A549 (cell line): ENCODE measurements around the gene ACTG1. TPM values are rescaled to one million over a fixed set of nuclear protein-coding genes. Genes with fewer than 3 reads are reported as not detected.

Experiments used
- ATAC-seq, 2 experiments: fragments of 200-7000 bp in 1 of 2; fragments of >200 bp in 1 of 2; cut with Nextera tagmentation in 1 of 2; cut with Tn5 transposase in 1 of 2; 3 replicates each; pipeline versions ENCODE4 v1.8.0 to v1.9.1; 2018 to 2020; ENCODE audit warnings: mild to moderate bottlenecking in 1 of 2, moderate library complexity in 1 of 2
- CTCF ChIA-PET: fragments of 300-600 bp; sonication (Branson Sonifier 250); formaldehyde crosslinking; extraction: SDS; loops from one replicate; lab custom pipeline; 2021; ENCODE audit warnings: antibody characterized with exemption, inconsistent platforms; lab: Yijun Ruan, JAX
- POLR2A ChIA-PET: fragments of 350-600 bp; formaldehyde crosslinking; extraction: SDS; loops from one replicate; lab custom pipeline; 2021; ENCODE audit warnings: antibody characterized with exemption, inconsistent platforms; lab: Yijun Ruan, JAX
- DNase-seq, 2 experiments: peaks; one replicate each; pipeline versions ENCODE4 v3.0.0 to v3.0.0-alpha.2; 2011 to 2016; ENCODE audit warnings: low read depth in 1 of 2, low spot score in 1 of 2
- FAIRE-seq: peaks from 2 replicates; lab custom pipeline; 2011; peaks lifted over from hg19 to GRCh38; lab: Jason Lieb, UNC
- H3K27ac ChIP-seq, 2 experiments: fragments of >200 bp; sonication (Bioruptor Twin); formaldehyde crosslinking; 3 replicates each; pipeline ENCODE4 v1.5.1; 2016 to 2017
- H3K4me1 ChIP-seq: fragments of >200 bp; sonication (Bioruptor Twin); formaldehyde crosslinking; 3 replicates; pipeline ENCODE4 v1.6.1; 2016
- H3K4me2 ChIP-seq: fragments of >200 bp; sonication (Bioruptor Twin); formaldehyde crosslinking; 3 replicates; pipeline ENCODE4 v1.6.1; 2016
- H3K4me3 ChIP-seq: fragments of >200 bp; sonication (Bioruptor Twin); formaldehyde crosslinking; 3 replicates; pipeline ENCODE4 v1.5.1; 2016
- H3K9me3 ChIP-seq: fragments of >200 bp; sonication (Bioruptor Twin); formaldehyde crosslinking; 3 replicates; pipeline ENCODE4 v1.6.1; 2016
- BHLHE40 ChIP-seq: IDR thresholded peaks from 2 replicates; pipeline ENCODE4 v1.6.1; 2012; ENCODE audit warnings: low read depth, low read length, inconsistent platforms
- CEBPB ChIP-seq, 2 experiments: fragments of >200 bp in 1 of 2; sonication (Bioruptor Twin) in 1 of 2; formaldehyde crosslinking in 1 of 2; IDR thresholded peaks; 2 replicates each; pipeline ENCODE4 v1.6.1; 2012 to 2016
- EHF ChIP-seq: fragments of 250-450 bp; sonication (Bioruptor Pico); IDR thresholded peaks from 2 replicates; pipeline ENCODE4 v1.5.0; 2020; ENCODE audit warnings: mild to moderate bottlenecking
- EHMT2 ChIP-seq: fragments of 200-600 bp; sonication (generic); IDR thresholded peaks from 2 replicates; pipeline ENCODE4 v1.6.1; 2016; ENCODE audit warnings: antibody characterized with exemption, low read depth, mild to moderate bottlenecking, moderate library complexity
- ESRRA ChIP-seq: fragments of 150-350 bp; IDR thresholded peaks from 2 replicates; pipeline ENCODE4 v1.6.1; 2014; ENCODE audit warnings: mild to moderate bottlenecking, low read length, borderline replicate concordance
- GATA3 ChIP-seq: IDR thresholded peaks from 2 replicates; pipeline ENCODE4 v1.6.1; 2012; ENCODE audit warnings: borderline replicate concordance
- HOXB13 ChIP-seq: fragments of 250-450 bp; sonication (Bioruptor Pico); IDR thresholded peaks from 2 replicates; pipeline ENCODE4 v1.5.0; 2020; ENCODE audit warnings: low read depth, mild to moderate bottlenecking, moderate library complexity
- JUN ChIP-seq, 2 experiments: fragments of >200 bp; sonication (Bioruptor Twin); formaldehyde crosslinking; IDR thresholded peaks; 2 replicates in 1 of 2; 3 replicates in 1 of 2; pipeline ENCODE4 v1.6.1; 2016 to 2017
- NPAS2 ChIP-seq: fragments of 250-450 bp; sonication (Bioruptor Pico); IDR thresholded peaks from 2 replicates; pipeline ENCODE4 v1.8.0; 2022; ENCODE audit warnings: mild to moderate bottlenecking, moderate library complexity, borderline replicate concordance
- NR3C1 ChIP-seq: fragments of >200 bp; sonication (Bioruptor Twin); formaldehyde crosslinking; IDR thresholded peaks from 3 replicates; pipeline ENCODE4 v1.6.1; 2017
- POLR2A ChIP-seq: IDR thresholded peaks from 2 replicates; pipeline ENCODE4 v1.6.1; 2012; ENCODE audit warnings: mild to moderate bottlenecking, low read length
- RAD21 ChIP-seq, 2 experiments: fragments of >200 bp in 1 of 2; sonication (Bioruptor Twin) in 1 of 2; formaldehyde crosslinking in 1 of 2; IDR thresholded peaks in 1 of 2; conservative IDR thresholded peaks in 1 of 2; 2 replicates in 1 of 2; 3 replicates in 1 of 2; pipeline ENCODE4 v1.6.1; 2012 to 2018; ENCODE audit warnings: inconsistent platforms in 1 of 2
- RCOR1 ChIP-seq: fragments of 150-350 bp; IDR thresholded peaks from 2 replicates; pipeline ENCODE4 v1.6.1; 2014; ENCODE audit warnings: antibody characterized with exemption, low read length, low read depth
- RFX5 ChIP-seq: fragments of 450-650 bp; IDR thresholded peaks from 2 replicates; pipeline ENCODE4 v1.7.1; 2014; ENCODE audit warnings: antibody characterized with exemption, mild to moderate bottlenecking, moderate library complexity
- RNF2 ChIP-seq: fragments of 200-600 bp; sonication (generic); IDR thresholded peaks from 2 replicates; pipeline ENCODE4 v1.6.1; 2016; ENCODE audit warnings: low read depth, mild to moderate bottlenecking, antibody characterized with exemption, moderate library complexity, borderline replicate concordance
- TFCP2L1 ChIP-seq: fragments of 250-450 bp; sonication (Bioruptor Pico); IDR thresholded peaks from 2 replicates; pipeline ENCODE4 v1.5.0; 2021; ENCODE audit warnings: mild to moderate bottlenecking
- ZFP36 ChIP-seq: fragments of 450-650 bp; IDR thresholded peaks from 2 replicates; pipeline ENCODE4 v1.6.1; 2014; ENCODE audit warnings: borderline replicate concordance; ENCODE audit not compliant: partially characterized antibody
- ZNF302 ChIP-seq: fragments of 250-450 bp; sonication (Bioruptor Pico); IDR thresholded peaks from 2 replicates; pipeline ENCODE4 v1.9.0; 2021; ENCODE audit warnings: inconsistent platforms, mild to moderate bottlenecking, moderate library complexity
- WGBS: methylation state at CpG from one replicate; pipeline ENCODE4 v1.1.6; 2017; ENCODE audit errors: missing lambda C conversion rate; 5-methylcytosine and 5-hydroxymethylcytosine counted together
- polyA plus RNA-seq, 4 experiments: library from polyadenylated mRNA; depleted of rRNA in 3 of 4; stranded (reverse); fragments of >200 nt; fragmentation: RNase III in 1 of 4; extraction: RNeasy Plus Mini Kit Qiagen cat#74134 plus additional on column Dnase treatment in 1 of 4; gene quantifications; 2 replicates in 3 of 4; 3 replicates in 1 of 4; pipeline ENCODE4 v1.2.3, GENCODE V29; 2011 to 2017
- TF ChIP-seq, protein P1 (sequence below): fragments of 250-450 bp; sonication (Bioruptor Pico); IDR thresholded peaks from 2 replicates; pipeline ENCODE4 v1.5.0; 2021; ENCODE audit warnings: mild to moderate bottlenecking, moderate library complexity, borderline replicate concordance
- TF ChIP-seq, protein P2 (sequence below): fragments of >200 bp; sonication (Bioruptor Twin); formaldehyde crosslinking; IDR thresholded peaks from 3 replicates; pipeline ENCODE4 v1.6.1; 2016
- TF ChIP-seq, protein P3 (sequence below): fragments of 150-350 bp; IDR thresholded peaks from 2 replicates; pipeline ENCODE4 v1.6.1; 2014; ENCODE audit warnings: low read depth, mild to moderate bottlenecking, low read length
- TF ChIP-seq, protein P4 (sequence below): fragments of 250-450 bp; sonication (Bioruptor Pico); IDR thresholded peaks from 2 replicates; pipeline ENCODE4 v1.5.0; 2020; ENCODE audit warnings: low read depth, mild to moderate bottlenecking, moderate library complexity

Gene ACTG1
- polyA plus RNA-seq, 2 of the 4 experiments (the other 2 are of a cell fraction): 2,042 to 7,263 TPM

DNA sequence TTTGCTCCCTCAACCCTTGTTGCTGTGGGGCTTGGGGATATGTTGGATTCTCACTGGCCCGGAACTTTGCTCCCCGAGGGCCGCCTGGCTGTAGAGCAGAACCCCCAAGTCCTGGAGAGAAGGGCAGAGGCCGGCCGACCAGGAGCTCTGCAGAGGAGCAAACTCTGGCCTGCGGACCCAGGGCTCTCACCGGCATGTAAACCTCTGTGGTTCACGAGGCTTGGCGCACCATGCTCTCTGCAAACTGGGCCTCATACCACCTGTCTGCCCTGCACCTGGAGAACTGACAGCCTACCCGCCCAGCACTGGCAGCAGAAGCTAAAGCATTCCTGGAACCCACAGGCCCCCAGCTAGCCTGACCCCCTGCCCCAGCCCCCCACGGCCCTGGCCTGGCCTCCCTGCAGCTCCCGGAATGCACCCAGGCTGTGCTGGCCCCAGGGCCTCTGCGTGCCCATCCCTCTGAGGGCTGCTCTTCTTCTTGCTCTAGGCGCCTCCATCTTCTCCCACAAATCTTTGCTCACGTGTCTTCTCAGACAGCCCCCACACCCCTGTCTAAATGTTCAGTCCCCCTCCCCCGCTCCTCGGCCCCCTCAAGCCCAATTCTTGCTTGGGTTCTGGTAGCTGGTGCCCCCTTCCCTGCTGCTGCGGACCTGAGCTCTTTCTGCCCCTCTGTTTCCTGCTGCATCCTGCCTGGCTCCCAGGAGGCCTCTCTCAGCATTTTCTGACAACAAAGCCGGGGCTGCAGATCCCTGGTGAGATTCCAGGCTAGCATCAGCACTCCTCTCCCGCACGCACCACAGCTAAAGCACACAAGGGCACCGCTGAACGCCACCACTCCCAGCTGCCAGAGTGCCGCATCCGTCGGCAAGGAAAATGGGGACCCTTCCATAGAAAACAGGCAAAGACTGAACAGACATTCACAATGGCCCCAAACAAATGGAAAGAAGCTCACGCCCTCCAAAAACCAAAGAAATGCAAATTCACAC, 23.3 kb downstream of the ACTG1 start:
- Histone ChIP-seq H3K27ac (peak overlapping the region; percentile 97 to 98; a peak in 4 of 6 replicates), H3K4me2 (peak overlapping the region; percentile 97), H3K9me3 (no peaks in the 10 kb centered on the region), H3K4me1 (peaks cover 39% of the 10 kb centered on the region), H3K4me3 (no peak overlapping the region)
- CTCF ChIA-PET: interaction anchor here (0.7 to 2.1 kb wide), 16 partner anchors 9 to 395 kb away, joined by 3 to 9 read pairs (median 4); partner anchors contain the start of gene SLC38A10
- POLR2A ChIA-PET: interaction anchor here (0.7 to 2.3 kb wide), 6 partner anchors 18 to 94 kb away, joined by 3 to 16 read pairs (median 5); partner anchors contain the start of gene BAHCC1
- TF ChIP-seq, protein P1, sequence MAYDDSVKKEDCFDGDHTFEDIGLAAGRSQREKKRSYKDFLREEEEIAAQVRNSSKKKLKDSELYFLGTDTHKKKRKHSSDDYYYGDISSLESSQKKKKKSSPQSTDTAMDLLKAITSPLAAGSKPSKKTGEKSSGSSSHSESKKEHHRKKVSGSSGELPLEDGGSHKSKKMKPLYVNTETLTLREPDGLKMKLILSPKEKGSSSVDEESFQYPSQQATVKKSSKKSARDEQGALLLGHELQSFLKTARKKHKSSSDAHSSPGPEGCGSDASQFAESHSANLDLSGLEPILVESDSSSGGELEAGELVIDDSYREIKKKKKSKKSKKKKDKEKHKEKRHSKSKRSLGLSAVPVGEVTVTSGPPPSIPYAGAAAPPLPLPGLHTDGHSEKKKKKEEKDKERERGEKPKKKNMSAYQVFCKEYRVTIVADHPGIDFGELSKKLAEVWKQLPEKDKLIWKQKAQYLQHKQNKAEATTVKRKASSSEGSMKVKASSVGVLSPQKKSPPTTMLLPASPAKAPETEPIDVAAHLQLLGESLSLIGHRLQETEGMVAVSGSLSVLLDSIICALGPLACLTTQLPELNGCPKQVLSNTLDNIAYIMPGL (CRISPR knock-in tag): no peak
- no peak for TF ChIP-seq RCOR1
- no peak for TF ChIP-seq POLR2A
- no peak for TF ChIP-seq NR3C1
- TF ChIP-seq HOXB13 (CRISPR knock-in tag): no peak
- 89% methylated on average over 26 of the region's 27 CpGs for WGBS
- FAIRE-seq: no peak
- DNase-seq: no peak
- no peak for ATAC-seq

DNA sequence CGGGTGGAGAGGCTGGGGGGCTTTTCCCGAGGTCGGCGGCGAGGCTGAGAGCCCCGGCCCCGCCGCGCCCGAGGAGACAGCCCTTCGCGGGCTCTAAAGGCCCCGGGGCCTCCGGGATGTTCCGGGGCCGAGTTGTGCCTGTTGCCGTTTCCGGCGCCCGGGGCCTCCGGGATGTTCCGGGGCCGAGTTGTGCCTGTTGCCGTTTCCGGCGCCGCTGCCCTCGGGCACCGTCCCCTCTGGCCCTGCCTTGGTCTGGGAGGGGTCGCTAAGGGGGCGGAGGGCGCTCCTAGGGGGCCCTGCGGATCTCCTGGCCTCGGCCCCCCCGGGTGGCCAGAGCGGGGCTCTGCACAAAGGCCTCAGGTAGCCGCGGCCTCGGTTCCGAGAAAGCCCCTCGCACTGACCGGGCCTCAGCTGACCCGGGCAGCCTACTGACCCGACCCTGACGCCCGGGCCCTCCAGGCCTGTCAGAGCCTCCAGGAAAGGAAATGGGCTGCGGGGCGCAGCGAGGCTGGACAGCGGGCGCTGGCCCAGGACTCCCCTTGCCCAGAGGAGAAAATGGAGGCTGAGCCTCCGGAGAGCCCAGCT, 24.2 kb downstream of the ACTG1 start:
- WGBS: 33% methylated on average over 26 of the region's 52 CpGs
- H3K27ac ChIP-seq: peak overlapping the region; percentile 97 to 98
- FAIRE-seq (no peak), ATAC-seq (peak; percentile 7; a peak in 5 of 6 replicates), DNase-seq (no peak)
- ChIA-PET CTCF (interaction anchor here (1.0 to 5.6 kb wide), 11 partner anchors 10 to 236 kb away, joined by 3 to 60 read pairs (median 6); partner anchors contain the start of gene SLC38A10), POLR2A (interaction anchor here (1.1 to 2.3 kb wide), 4 partner anchors 12 to 69 kb away, joined by 3 to 16 read pairs (median 6); no protein-coding TSS in a partner anchor)
- TF ChIP-seq ESRRA (no peak), JUN (IDR thresholded peaks at IDR 0.05) (peak in 1 of 2 experiments; percentile 19; a peak in 4 of 5 replicates), TFCP2L1 (CRISPR knock-in tag) (no peak), RNF2 (peak; percentile 84; the same call in 1 of the 2 replicates), EHF (CRISPR knock-in tag) (no peak), EHMT2 (no peak), POLR2A (no peak)
- TF ChIP-seq, protein P2, sequence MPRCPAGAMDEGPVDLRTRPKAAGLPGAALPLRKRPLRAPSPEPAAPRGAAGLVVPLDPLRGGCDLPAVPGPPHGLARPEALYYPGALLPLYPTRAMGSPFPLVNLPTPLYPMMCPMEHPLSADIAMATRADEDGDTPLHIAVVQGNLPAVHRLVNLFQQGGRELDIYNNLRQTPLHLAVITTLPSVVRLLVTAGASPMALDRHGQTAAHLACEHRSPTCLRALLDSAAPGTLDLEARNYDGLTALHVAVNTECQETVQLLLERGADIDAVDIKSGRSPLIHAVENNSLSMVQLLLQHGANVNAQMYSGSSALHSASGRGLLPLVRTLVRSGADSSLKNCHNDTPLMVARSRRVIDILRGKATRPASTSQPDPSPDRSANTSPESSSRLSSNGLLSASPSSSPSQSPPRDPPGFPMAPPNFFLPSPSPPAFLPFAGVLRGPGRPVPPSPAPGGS: peak; percentile 8; the same call in 1 of the 3 replicates
- H3K4me3 ChIP-seq: peak overlapping the region; percentile 77
- H3K4me2 ChIP-seq: peak overlapping the region; percentile 97
- peaks cover 43% of the 10 kb centered on the region for H3K4me1 ChIP-seq
- no peaks in the 10 kb centered on the region for H3K9me3 ChIP-seq

DNA sequence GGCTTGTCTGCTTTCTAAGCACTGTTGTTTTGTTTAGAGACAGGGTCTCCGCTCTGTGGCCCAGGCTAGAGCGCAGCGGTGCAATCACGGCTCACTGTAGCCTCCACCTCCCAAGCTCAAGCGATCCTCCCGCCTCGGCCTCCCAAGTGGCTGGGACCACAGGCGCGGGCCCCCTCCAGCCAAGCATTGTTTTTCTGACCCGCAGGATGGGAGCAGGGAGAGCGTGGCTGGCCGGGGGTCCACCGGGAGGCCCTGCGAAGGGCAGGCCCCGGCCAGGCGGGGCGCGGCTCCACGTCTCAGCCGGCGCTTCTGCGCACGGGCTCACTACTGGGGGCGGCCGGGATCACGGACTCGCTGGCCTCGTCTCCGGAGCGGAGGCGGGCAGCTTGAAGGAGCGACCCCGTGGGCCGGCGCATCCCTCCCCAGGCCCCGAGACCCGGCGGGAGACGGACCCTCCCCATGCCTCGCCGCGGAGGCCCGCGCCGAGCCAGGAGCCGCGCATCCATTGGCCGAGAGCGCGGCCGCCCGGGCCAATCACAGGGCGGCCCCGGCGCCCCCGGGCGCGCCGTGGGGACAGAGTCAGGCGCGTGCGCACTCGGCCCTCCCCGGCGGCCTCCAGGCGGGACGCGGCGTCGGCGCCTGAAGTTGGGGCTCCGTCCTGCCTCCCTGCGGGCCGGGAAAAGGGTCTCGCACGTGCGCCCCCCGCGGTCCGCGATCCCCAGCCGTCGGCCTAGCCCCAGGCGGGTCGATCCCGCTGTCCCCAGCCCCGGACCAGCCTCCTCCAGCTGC, 24.9 kb downstream of the ACTG1 start:
- peak overlapping the region; percentile 77 for H3K4me3 ChIP-seq
- DNase-seq: peak; percentile 75 to 98
- ChIA-PET POLR2A (interaction anchor here (1.5 to 2.3 kb wide), 3 partner anchors 13 to 27 kb away, joined by 3 to 16 read pairs (median 6); no protein-coding TSS in a partner anchor), CTCF (interaction anchor here (1.1 to 5.6 kb wide), 12 partner anchors 11 to 235 kb away, joined by 3 to 60 read pairs (median 5); partner anchors contain the start of gene SLC38A10)
- no peaks in the 10 kb centered on the region for H3K9me3 ChIP-seq
- WGBS: 44% methylated on average over 13 of the region's 87 CpGs
- peak; percentile 62 to 79 for ATAC-seq
- FAIRE-seq: no peak
- H3K4me1 ChIP-seq: peaks cover 43% of the 10 kb centered on the region
- H3K4me2 ChIP-seq: peak overlapping the region; percentile 97
- H3K27ac ChIP-seq: peak overlapping the region; percentile 97 to 98
- TF ChIP-seq ZNF302 (no peak), EHF (CRISPR knock-in tag) (peak; percentile 68; the same call in 1 of the 2 replicates), EHMT2 (no peak), ESRRA (no peak), GATA3 (no peak), NPAS2 (CRISPR knock-in tag) (no peak), ZFP36 (no peak), BHLHE40 (no peak), RFX5 (peak; percentile 57; the same call in 1 of the 2 replicates), TFCP2L1 (CRISPR knock-in tag) (peak; percentile 83; the same call in 1 of the 2 replicates), RAD21 (conservative IDR thresholded peaks at IDR 0.05 in 1 of 2, IDR thresholded peaks at IDR 0.05 in 1 of 2) (no peak), CEBPB (IDR thresholded peaks at IDR 0.05) (no peak)
- TF ChIP-seq, protein P3, sequence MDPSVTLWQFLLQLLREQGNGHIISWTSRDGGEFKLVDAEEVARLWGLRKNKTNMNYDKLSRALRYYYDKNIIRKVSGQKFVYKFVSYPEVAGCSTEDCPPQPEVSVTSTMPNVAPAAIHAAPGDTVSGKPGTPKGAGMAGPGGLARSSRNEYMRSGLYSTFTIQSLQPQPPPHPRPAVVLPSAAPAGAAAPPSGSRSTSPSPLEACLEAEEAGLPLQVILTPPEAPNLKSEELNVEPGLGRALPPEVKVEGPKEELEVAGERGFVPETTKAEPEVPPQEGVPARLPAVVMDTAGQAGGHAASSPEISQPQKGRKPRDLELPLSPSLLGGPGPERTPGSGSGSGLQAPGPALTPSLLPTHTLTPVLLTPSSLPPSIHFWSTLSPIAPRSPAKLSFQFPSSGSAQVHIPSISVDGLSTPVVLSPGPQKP: no peak
- TF ChIP-seq, protein P4, sequence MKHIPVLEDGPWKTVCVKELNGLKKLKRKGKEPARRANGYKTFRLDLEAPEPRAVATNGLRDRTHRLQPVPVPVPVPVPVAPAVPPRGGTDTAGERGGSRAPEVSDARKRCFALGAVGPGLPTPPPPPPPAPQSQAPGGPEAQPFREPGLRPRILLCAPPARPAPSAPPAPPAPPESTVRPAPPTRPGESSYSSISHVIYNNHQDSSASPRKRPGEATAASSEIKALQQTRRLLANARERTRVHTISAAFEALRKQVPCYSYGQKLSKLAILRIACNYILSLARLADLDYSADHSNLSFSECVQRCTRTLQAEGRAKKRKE (CRISPR knock-in tag): peak; percentile 79; the same call in 1 of the 2 replicates
